Effector CD4-positive, alpha-beta T cell (primary cell): ENCODE results near the gene OR1G1. TPM values are rescaled to one million over a fixed set of nuclear protein-coding genes. Genes with fewer than 3 reads are reported as not detected.
"Not testable (repeated sequence)": the region's sequence is repeated elsewhere in the genome, so short reads cannot be mapped to it uniquely, and the experiment has no call there.

Experiments
- DNase-seq: peaks from one replicate; pipeline ENCODE4 v3.0.0-alpha.2; 2020
- total RNA-seq: gene quantifications from one replicate; lab custom pipeline; 2026; lab: John Stamatoyannopoulos, UW

The OR1G1 gene
- not detected for total RNA-seq

DNA sequence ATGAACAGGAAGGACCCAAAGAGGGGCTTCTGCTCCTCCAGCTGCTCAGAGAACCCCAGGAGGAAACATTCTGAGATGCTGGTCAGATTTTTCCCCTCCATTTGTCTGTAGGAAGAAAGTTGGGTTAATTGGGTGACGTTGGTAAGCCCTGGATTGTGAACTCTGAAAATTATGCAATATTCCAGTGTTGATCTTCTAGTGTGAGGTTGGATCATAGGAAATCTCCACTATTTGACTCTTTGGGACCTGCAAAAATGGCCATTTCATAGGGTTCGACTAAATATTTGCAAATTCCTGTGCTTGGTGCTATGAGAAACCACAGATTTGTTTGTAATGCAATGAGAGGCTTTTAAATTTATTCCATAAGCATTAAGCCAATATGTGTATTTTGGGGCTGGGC lies at the start of gene OR1G1:
TSS of gene OR1G1 (minus strand) at position 101 of the 400 bp plus-strand sequence. CDS start at position 101, 0 bp downstream.
- DNase-seq = no peak

DNA sequence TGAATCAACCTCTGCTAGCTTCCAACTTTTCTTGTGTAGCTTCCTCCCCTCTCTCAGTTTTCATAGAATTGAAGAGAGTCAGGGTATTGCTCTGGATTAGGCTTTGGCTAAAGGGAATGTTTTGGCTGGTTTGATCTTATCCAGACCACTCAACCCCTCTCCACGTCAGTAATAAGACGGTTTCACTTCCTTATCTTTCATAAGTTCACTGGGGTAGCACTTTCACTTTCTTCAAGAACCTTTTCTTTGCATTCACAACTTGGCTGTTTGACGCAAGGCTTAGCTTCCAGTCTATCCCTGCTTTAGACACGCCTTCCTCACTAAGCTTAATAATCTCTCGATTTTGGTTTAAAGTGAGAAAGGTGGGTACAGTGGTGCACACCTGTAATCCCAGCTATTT lies 40.2 kb upstream of the OR1G1 start:
- no peak for DNase-seq

DNA sequence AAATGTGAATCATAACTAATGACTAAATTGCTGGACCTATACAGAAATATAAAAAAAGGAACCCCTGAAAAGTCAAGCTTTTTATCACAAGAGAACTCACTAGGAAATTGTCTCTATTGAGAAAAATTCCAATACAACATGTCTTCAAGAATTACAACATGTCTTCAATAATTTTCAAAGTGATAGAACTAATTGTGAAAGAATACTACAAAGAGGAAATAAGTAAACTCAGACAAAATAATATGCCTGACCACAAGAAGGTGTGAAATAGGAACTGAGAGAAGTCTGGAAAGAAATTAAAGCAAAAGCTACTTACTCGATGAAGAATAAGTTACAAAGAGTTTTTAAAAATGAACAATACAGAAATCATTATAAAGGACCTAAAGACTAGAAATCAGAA lies 29.9 kb upstream of the OR1G1 start:
- DNase-seq = no peak

DNA sequence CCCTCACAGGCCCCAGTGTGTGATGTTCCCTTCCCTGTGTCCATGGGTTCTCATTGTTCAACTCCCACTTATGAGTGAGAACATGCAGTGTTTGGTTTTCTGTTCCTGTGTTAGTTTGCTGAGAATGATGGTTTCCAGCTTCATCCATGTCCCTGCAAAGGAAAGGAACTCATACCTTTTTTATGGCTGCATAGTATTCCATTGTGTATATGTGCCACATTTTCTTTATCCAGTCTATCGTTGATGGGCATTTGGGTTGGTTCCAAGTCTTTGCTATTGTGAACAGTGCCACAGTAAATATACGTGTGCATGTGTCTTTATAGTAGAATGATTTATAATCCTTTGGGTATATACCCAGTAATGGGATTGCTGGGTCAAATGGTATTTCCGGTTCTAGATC lies 10.1 kb upstream of the OR1G1 start:
- DNase-seq = not testable (repeated sequence)

DNA sequence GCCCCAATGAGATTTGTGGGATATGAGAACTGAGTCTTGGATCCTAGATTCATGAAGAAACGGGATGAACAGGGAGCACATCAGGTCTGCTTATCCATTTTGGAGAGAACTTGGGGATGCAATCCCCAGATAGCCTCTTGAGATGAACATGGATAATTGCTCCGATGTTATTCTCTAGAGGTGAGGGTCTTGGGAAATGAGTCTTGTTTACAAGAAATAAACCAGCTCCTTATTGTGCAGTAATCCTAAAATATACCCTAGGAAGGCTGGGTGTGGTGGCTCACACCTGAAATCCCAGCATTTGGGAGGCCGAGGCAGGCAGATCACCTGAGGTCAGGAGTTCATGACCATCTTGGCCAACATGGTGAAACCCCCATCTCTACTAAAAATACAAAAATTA lies 23.0 kb downstream of the OR1G1 start, which contains the start of gene OR1D2:
TSS of gene OR1D2 (minus strand) at position 101 of the 400 bp plus-strand sequence. CDS start 11,426 bp downstream, outside the sequence.
- DNase-seq = no peak
